Activated T-cell treated with anti-CD3 and anti-CD28 coated beads, Interleukin-2, amount 50 U/mL, for 24 hours (primary cell): Measurements from ENCODE around the gene SH2B2.

Source experiments
- DNase-seq: peaks from one replicate; pipeline ENCODE4 v3.0.0-alpha.2; 2020
- H3K27ac Mint-ChIP-seq: 2 replicates; pipeline ENCODE4 v1.8.0; 2020; ENCODE audit warnings: mild to moderate bottlenecking, mixed read lengths
- H3K27me3 Mint-ChIP-seq: 2 replicates; pipeline ENCODE4 v1.8.0; 2020; ENCODE audit warnings: mixed read lengths
- H3K36me3 Mint-ChIP-seq: 2 replicates; pipeline ENCODE4 v1.8.0; 2020; ENCODE audit warnings: low read depth, mixed read lengths
- H3K4me1 Mint-ChIP-seq: 2 replicates; pipeline ENCODE4 v1.8.0; 2020; ENCODE audit warnings: low read depth, mixed read lengths
- H3K4me3 Mint-ChIP-seq: 2 replicates; pipeline ENCODE4 v1.8.0; 2020; ENCODE audit warnings: mild to moderate bottlenecking, moderate library complexity, mixed read lengths
- H3K9me3 Mint-ChIP-seq: 2 replicates; pipeline ENCODE4 v1.8.0; 2020; ENCODE audit warnings: mixed read lengths

The SH2B2 gene

DNA sequence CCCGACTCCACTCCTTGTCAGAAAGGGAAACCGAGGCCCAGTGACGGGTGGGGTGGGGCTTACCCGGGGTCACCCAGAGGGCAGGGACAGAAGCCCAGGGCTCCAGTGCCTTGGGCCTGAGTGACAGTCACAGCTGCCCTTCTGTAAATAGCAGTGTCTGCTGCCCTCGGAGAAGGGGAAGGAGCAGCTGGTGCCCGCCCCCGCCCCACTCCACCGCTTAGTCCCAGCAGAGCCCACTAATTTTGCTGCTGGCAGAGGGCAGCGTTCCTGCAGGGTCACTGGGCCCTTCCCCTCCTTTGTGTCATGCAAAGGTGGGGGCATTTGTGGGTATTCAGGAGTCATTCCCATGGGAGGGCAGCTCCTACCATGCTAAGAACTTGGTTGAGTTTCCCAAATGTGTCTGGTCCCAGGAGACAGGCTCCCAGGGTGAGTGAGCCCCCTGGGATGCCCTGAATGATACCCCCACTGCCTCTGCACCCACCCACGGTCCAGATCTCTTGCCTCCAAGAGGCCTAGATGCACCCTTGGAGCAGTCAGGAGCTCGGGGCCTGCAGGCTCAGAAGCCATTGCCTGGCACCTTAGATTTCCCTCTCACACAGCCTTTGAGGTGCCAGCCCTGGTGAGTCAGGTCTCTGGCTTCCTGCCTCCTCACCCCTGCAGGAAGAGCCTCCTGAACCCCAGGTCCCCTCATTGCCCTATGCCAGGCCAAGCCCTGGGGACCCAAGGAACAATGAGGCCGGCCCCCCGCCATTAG is 17.2 kb downstream of the SH2B2 start:
- Mint-ChIP-seq H3K27me3 (no peaks in the 10 kb centered on the region), H3K27ac (no peak overlapping the region)

DNA sequence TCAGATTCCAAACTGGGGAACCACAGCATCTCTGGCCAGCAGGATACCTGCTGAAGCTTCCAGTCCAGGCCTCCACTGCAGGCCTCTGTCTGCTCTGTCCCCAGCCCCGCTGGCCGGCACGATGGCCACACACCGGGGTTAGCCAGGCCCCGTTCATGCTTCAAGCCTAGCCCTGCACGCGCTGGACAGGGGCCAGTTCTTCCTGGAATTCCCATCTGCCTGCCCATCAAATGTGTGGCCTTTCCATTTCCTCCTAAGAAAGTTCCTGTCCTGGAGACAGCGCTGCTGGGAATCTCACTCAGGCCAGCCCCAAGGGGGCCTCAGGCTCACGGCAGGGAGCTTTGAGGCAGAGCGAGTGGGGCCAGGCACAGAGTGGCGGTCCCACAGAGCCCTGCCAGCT is 18.0 kb downstream of the SH2B2 start:
- Mint-ChIP-seq H3K4me1 (peaks cover 7% of the 10 kb centered on the region), H3K27me3 (no peaks in the 10 kb centered on the region), H3K36me3 (no peaks in the 10 kb centered on the region), H3K9me3 (no peaks in the 10 kb centered on the region), H3K4me3 (no peak overlapping the region), H3K27ac (no peak overlapping the region)
- no peak for DNase-seq

More for the DNA sequence above, 17.2 kb downstream of the SH2B2 start:
- Mint-ChIP-seq H3K4me1 (peaks cover 7% of the 10 kb centered on the region), H3K36me3 (no peaks in the 10 kb centered on the region), H3K9me3 (no peaks in the 10 kb centered on the region), H3K4me3 (no peak overlapping the region)
- DNase-seq, result no peak

DNA sequence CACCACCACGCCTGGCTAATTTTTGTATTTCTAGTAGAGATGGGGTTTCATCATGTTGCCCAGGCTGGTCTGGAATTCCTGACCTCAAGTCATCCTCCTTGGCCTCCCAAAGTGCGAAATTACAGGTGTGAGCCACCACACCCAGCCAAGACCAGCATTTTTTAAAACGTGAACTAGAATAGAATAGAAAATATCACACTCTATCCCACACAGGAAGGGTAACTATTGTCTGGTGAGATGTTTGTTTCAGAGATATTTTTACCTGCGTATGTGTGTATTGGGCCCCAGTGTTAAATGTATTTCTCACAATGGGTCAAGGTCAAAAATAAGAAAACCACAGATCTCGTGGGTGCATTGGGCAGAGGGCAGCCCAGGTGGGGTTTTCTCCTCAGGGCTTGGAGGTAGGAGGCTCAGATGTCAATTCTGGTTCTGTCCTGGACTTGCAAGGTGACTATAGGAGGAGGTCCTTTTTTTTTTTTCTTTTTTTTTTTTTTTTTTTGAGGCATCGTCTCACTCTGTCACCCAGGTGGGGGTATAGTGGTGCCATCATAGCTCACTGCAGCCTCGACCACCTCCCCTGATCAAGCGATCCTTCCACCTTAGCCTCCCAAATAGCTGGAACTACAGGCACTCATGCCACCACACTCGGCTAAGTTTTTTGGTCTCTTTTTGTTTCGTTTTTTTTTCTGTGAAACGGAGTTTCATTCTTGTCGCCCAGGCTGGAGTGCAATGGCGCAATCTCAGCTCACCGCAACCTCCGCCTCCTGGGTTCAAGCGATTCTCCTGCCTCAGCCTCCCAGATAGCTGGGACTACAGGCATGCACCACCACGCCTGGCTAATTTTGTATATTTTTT is 19.0 kb downstream of the SH2B2 start:
- Mint-ChIP-seq H3K4me1 (peaks cover 7% of the 10 kb centered on the region), H3K4me3 (no peak overlapping the region), H3K36me3 (no peaks in the 10 kb centered on the region), H3K9me3 (no peaks in the 10 kb centered on the region), H3K27ac (no peak overlapping the region), H3K27me3 (no peaks in the 10 kb centered on the region)
- DNase-seq, result no peak

- Mint-ChIP-seq H3K36me3 (no peaks in the 10 kb centered on the region), H3K27me3 (no peaks in the 10 kb centered on the region), H3K4me1 (peaks cover 7% of the 10 kb centered on the region), H3K27ac (peak overlapping the region; percentile 50), H3K9me3 (no peaks in the 10 kb centered on the region), H3K4me3 (no peak overlapping the region)
- DNase-seq, result no peak
Measured at GRCh38 chr7:102306916-102307677, 20.4 kb downstream of the SH2B2 start.

GRCh38 chr7:102310414-102310815 is 23.7 kb downstream of the SH2B2 start:
- Mint-ChIP-seq H3K27me3 (no peaks in the 10 kb centered on the region), H3K4me3 (no peak overlapping the region), H3K9me3 (no peaks in the 10 kb centered on the region), H3K27ac (no peak overlapping the region), H3K4me1 (peaks cover 7% of the 10 kb centered on the region), H3K36me3 (no peaks in the 10 kb centered on the region)
- DNase-seq, result no peak

DNA sequence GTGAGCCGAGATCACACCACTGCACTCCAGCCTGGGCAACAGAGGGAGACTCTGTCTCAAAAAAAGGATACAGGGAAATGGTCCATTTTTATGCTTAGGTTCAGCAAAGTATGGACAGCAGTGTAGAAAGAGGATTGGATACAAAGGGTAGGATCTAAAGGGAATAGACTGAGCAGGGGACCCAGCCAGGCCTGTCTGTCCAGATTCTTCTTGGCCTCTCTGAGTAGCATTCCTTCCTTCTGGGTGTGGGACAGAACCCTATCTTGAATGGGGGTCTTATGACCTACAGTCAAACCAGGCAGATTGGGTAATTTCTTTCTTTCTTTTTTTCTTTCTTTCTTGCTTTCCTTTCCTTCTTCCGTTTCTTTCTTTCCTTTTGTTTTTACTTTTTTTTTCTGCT is 25.6 kb downstream of the SH2B2 start:
- H3K4me3 Mint-ChIP-seq, result no peak overlapping the region
- no peaks in the 10 kb centered on the region for H3K36me3 Mint-ChIP-seq
- no peak for DNase-seq
- no peaks in the 10 kb centered on the region for H3K9me3 Mint-ChIP-seq
- H3K27me3 Mint-ChIP-seq, result no peaks in the 10 kb centered on the region
- H3K27ac Mint-ChIP-seq, result no peak overlapping the region
- H3K4me1 Mint-ChIP-seq, result peaks cover 2% of the 10 kb centered on the region

DNA sequence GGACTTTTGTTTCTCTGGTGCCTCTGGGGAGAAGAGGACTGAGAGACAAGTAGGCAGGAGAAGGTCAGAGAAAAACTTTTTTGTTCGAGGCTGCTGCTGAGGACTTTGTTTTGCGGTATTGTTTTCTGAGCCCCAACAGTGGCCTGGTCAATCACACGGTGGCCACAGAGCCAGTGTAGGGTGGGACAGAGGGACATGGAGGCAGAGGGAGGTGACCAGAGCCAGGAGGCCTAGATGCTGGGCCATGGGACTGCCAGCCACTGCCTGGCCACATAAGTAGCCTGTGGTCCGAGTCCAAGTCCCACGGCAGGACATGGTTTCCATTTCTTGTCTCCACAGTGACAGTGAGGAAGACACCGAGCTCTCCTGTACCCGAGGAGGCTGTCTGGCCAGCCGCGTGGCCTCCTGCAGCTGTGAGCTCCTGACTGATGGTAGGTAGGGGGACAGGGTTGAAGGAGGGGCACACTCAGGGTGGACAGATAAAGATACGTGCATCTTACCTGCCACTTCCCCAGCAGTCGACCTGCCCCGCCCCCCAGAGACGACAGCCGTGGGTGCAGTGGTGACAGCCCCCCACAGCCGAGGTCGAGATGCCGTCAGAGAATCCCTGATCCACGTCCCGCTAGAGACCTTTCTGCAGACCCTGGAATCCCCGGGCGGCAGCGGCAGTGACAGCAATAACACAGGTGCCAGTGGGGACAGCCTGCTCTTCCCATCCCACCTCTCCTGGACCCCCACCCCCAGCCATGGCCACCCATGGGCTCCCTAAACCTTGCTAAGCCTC is 27.5 kb downstream of the SH2B2 start:
- H3K27ac Mint-ChIP-seq, result no peak overlapping the region
- no peak for DNase-seq
- H3K36me3 Mint-ChIP-seq, result no peaks in the 10 kb centered on the region
- no peaks in the 10 kb centered on the region for H3K9me3 Mint-ChIP-seq
- no peaks in the 10 kb centered on the region for H3K27me3 Mint-ChIP-seq
- H3K4me3 Mint-ChIP-seq, result no peak overlapping the region
- H3K4me1 Mint-ChIP-seq, result no peaks in the 10 kb centered on the region

GRCh38 chr7:102317231-102318059 is 30.8 kb downstream of the SH2B2 start:
- Mint-ChIP-seq H3K4me1 (no peaks in the 10 kb centered on the region), H3K36me3 (no peaks in the 10 kb centered on the region), H3K27ac (no peak overlapping the region), H3K9me3 (no peaks in the 10 kb centered on the region), H3K27me3 (peaks cover 21% of the 10 kb centered on the region), H3K4me3 (no peak overlapping the region)
- DNase-seq, result no peak

DNA sequence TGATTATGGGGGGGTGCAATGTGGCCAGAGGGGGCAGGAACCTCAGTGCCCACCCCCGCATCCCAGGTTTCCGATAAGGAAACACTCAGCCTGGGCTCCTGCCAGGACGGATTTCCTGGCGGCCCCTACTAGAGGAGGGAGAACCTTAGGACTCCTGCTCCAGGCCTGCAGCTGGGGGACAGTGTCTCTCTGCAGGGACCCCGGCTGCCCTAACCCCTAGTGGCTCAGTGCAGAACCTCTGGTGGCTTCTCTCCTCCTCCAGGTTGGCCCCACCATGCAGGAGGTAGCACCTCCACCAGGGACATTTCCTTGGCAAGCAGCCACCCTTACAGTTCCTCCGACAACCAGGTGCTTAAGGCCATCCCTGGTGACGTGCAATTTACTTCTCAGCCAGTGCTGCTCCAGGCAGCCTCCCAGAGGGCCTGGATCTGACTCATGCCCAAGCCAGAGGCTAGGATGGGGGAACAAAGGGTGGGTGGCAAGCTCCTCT is 31.9 kb downstream of the SH2B2 start:
- Mint-ChIP-seq H3K27me3 (peaks cover 26% of the 10 kb centered on the region), H3K36me3 (no peaks in the 10 kb centered on the region), H3K9me3 (no peaks in the 10 kb centered on the region), H3K4me3 (no peak overlapping the region), H3K27ac (no peak overlapping the region), H3K4me1 (no peaks in the 10 kb centered on the region)
- DNase-seq, result no peak

- Mint-ChIP-seq H3K27ac (no peak overlapping the region), H3K9me3 (no peaks in the 10 kb centered on the region), H3K36me3 (no peaks in the 10 kb centered on the region), H3K4me3 (no peak overlapping the region), H3K27me3 (peaks cover 26% of the 10 kb centered on the region), H3K4me1 (no peaks in the 10 kb centered on the region)
- no peak for DNase-seq
Measured at GRCh38 chr7:102319671-102320070, 33.0 kb downstream of the SH2B2 start.

DNA sequence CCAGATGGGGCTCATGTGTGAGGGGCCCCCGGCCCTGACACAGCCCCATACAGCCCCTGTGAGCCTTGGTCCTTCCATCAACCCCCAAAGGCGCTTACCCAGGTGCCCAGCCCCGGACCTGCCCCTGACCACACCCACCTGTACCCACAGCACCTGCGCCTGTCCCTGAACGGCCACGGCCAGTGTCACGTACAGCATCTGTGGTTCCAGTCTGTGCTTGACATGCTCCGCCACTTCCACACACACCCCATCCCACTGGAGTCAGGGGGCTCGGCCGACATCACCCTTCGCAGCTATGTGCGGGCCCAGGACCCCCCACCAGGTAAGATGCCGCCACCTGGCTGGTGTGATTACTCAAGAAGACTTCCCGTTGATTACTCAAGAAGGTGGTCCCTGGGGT is 33.5 kb downstream of the SH2B2 start:
- Mint-ChIP-seq H3K4me1 (no peaks in the 10 kb centered on the region), H3K9me3 (no peaks in the 10 kb centered on the region), H3K27ac (no peak overlapping the region), H3K4me3 (no peak overlapping the region), H3K36me3 (no peaks in the 10 kb centered on the region), H3K27me3 (peaks cover 26% of the 10 kb centered on the region)
- no peak for DNase-seq

- Mint-ChIP-seq H3K4me1 (no peaks in the 10 kb centered on the region), H3K4me3 (no peak overlapping the region), H3K27ac (no peak overlapping the region), H3K36me3 (no peaks in the 10 kb centered on the region), H3K27me3 (peaks cover 26% of the 10 kb centered on the region), H3K9me3 (no peaks in the 10 kb centered on the region)
- DNase-seq, result no peak
Measured at GRCh38 chr7:102320601-102321350, 34.1 kb downstream of the SH2B2 start.
